Activated CD8-positive, alpha-beta memory T cell treated with anti-CD3 and anti-CD28 coated beads for 36 hours (primary cell): ENCODE data around the gene NFIC. TPM values are rescaled to one million over a fixed set of nuclear protein-coding genes. Genes with fewer than 3 reads are reported as not detected.
"Not testable (repeated sequence)": the region's sequence is repeated elsewhere in the genome, so short reads cannot be mapped to it uniquely, and the experiment has no call there.

Source experiments
- CTCF ChIA-PET: fragments of 350-600 bp; sonication (Branson Sonifier 250); formaldehyde crosslinking; loops from one replicate; lab custom pipeline; 2021; ENCODE audit warnings: antibody characterized with exemption; lab: Charles Lee
- POLR2A ChIA-PET: fragments of 350-600 bp; sonication (Branson Sonifier 250); formaldehyde crosslinking; loops from one replicate; lab custom pipeline; 2021; ENCODE audit warnings: antibody characterized with exemption; lab: Charles Lee
- total RNA-seq, 2 experiments: library from RNA; stranded (reverse); gene quantifications; one replicate each; pipeline ENCODE4 v1.2.3, GENCODE V29; 2021

Gene NFIC
- total RNA-seq, 2 experiments from 2014 or later = 17.7 to 19.3 TPM

GRCh38 chr19:3335431-3336350, 30.7 kb upstream of the NFIC start:
- POLR2A ChIA-PET = no interaction called here

GRCh38 chr19:3336351-3336679, 30.1 kb upstream of the NFIC start:
- POLR2A ChIA-PET = no interaction called here
- CTCF ChIA-PET = interaction anchor here (1.9 kb wide), 1 partner anchor 93 kb away, joined by 6 read pairs; no protein-coding TSS in a partner anchor

More at GRCh38 chr19:3335431-3336350, 30.7 kb upstream of the NFIC start:
- CTCF ChIA-PET = interaction anchor here (1.9 kb wide), 1 partner anchor 94 kb away, joined by 6 read pairs; no protein-coding TSS in a partner anchor

- CTCF ChIA-PET = interaction anchor here (0.8 to 1.9 kb wide), 2 partner anchors 93 to 226 kb away, joined by 3 to 6 read pairs; no protein-coding TSS in a partner anchor
- POLR2A ChIA-PET = no interaction called here
Observed at GRCh38 chr19:3336680-3337523, 29.5 kb upstream of the NFIC start.

- ChIA-PET POLR2A (interaction anchor here (0.7 kb wide), 1 partner anchor 126 kb away, joined by 3 read pairs; no protein-coding TSS in a partner anchor), CTCF (interaction anchor here (1.1 to 1.7 kb wide), 3 partner anchors 11 to 91 kb away, joined by 3 to 12 read pairs (median 4); no protein-coding TSS in a partner anchor)
Observed at GRCh38 chr19:3338541-3339181, 27.7 kb upstream of the NFIC start.

GRCh38 chr19:3340340-3340739, 26.0 kb upstream of the NFIC start:
- CTCF ChIA-PET = interaction anchor here (0.9 to 1.9 kb wide), 2 partner anchors 34 to 89 kb away, joined by 3 to 6 read pairs; no protein-coding TSS in a partner anchor
- POLR2A ChIA-PET = no interaction called here

GRCh38 chr19:3342246-3342645, 24.1 kb upstream of the NFIC start:
- ChIA-PET POLR2A (no interaction called here), CTCF (interaction anchor here (0.6 to 1.9 kb wide), 3 partner anchors 14 to 1498 kb away, joined by 3 to 6 read pairs (median 3); no protein-coding TSS in a partner anchor)

- POLR2A ChIA-PET = not testable (repeated sequence)
Observed at GRCh38 chr19:3342962-3343361, 23.4 kb upstream of the NFIC start.

GRCh38 chr19:3343619-3344502, 22.5 kb upstream of the NFIC start:
- CTCF ChIA-PET = interaction anchor here (0.6 to 1.9 kb wide), 2 partner anchors 86 to 760 kb away, joined by 3 to 6 read pairs; no protein-coding TSS in a partner anchor
- POLR2A ChIA-PET = no interaction called here

More at GRCh38 chr19:3342962-3343361, 23.4 kb upstream of the NFIC start:
- CTCF ChIA-PET = interaction anchor here (0.6 to 1.9 kb wide), 3 partner anchors 15 to 1177 kb away, joined by 3 to 6 read pairs (median 5); no protein-coding TSS in a partner anchor

GRCh38 chr19:3344608-3345598, 21.5 kb upstream of the NFIC start:
- ChIA-PET POLR2A (no interaction called here), CTCF (interaction anchor here (0.6 kb wide), 1 partner anchor 759 kb away, joined by 3 read pairs; no protein-coding TSS in a partner anchor)

- POLR2A ChIA-PET = no interaction called here
- CTCF ChIA-PET = no interaction called here
Observed at GRCh38 chr19:3345850-3346460, 20.4 kb upstream of the NFIC start.

- CTCF ChIA-PET = no interaction called here
- POLR2A ChIA-PET = no interaction called here
Observed at GRCh38 chr19:3346677-3347353, 19.6 kb upstream of the NFIC start.

- CTCF ChIA-PET = no interaction called here
- POLR2A ChIA-PET = no interaction called here
Observed at GRCh38 chr19:3348042-3348441, 18.3 kb upstream of the NFIC start.

- POLR2A ChIA-PET = interaction anchor here (0.6 kb wide), 1 partner anchor 383 kb away, joined by 3 read pairs; no protein-coding TSS in a partner anchor
- CTCF ChIA-PET = interaction anchor here (0.8 kb wide), 1 partner anchor 81 kb away, joined by 3 read pairs; no protein-coding TSS in a partner anchor
Observed at GRCh38 chr19:3348469-3348868, 17.9 kb upstream of the NFIC start.

GRCh38 chr19:3350014-3350663, 16.2 kb upstream of the NFIC start:
- ChIA-PET CTCF (no interaction called here), POLR2A (no interaction called here)
